HEK293 (cell line): Measurements from ENCODE around the gene FAM177B.

ENCODE experiments used
- GLIS1 ChIP-seq: fragments of 450-650 bp; formaldehyde crosslinking; IDR thresholded peaks from 2 replicates; pipeline ENCODE4 v1.5.1; 2016; ENCODE audit warnings: missing biosample characterization, missing genetic modification characterization
- GLIS2 ChIP-seq: fragments of 450-650 bp; formaldehyde crosslinking; IDR thresholded peaks from 2 replicates; pipeline ENCODE4 v1.5.1; 2016; ENCODE audit warnings: missing biosample characterization, missing genetic modification characterization
- HOXC10 ChIP-seq: sonication (generic); formaldehyde crosslinking; IDR thresholded peaks from 2 replicates; pipeline ENCODE4 v1.8.1; 2023; ENCODE audit warnings: mild to moderate bottlenecking, missing genetic modification reagents
- KLF16 ChIP-seq: fragments of 450-650 bp; formaldehyde crosslinking; IDR thresholded peaks from 2 replicates; pipeline ENCODE4 v1.5.1; 2017; ENCODE audit warnings: missing biosample characterization, missing genetic modification characterization
- OSR2 ChIP-seq: fragments of 450-650 bp; formaldehyde crosslinking; IDR thresholded peaks from 2 replicates; pipeline ENCODE4 v1.5.1; 2016; ENCODE audit warnings: missing biosample characterization, missing genetic modification characterization
- SCRT1 ChIP-seq: fragments of 450-650 bp; formaldehyde crosslinking; IDR thresholded peaks from 2 replicates; pipeline ENCODE4 v1.5.1; 2016; ENCODE audit warnings: missing biosample characterization, missing genetic modification characterization, borderline replicate concordance
- SP7 ChIP-seq: fragments of 450-650 bp; formaldehyde crosslinking; IDR thresholded peaks from 2 replicates; pipeline ENCODE4 v1.5.1; 2016; ENCODE audit warnings: missing biosample characterization, missing genetic modification characterization
- ZBTB17 ChIP-seq: fragments of 450-650 bp; formaldehyde crosslinking; IDR thresholded peaks from 2 replicates; pipeline ENCODE4 v1.5.1; 2016; ENCODE audit warnings: missing biosample characterization, missing genetic modification characterization
- ZBTB7A ChIP-seq: fragments of 450-650 bp; formaldehyde crosslinking; IDR thresholded peaks from 2 replicates; pipeline ENCODE4 v1.5.1; 2016; ENCODE audit warnings: low read depth, missing biosample characterization, missing genetic modification characterization
- ZFP69B ChIP-seq: fragments of 450-650 bp; formaldehyde crosslinking; IDR thresholded peaks from 2 replicates; pipeline ENCODE4 v1.5.1; 2016; ENCODE audit warnings: missing biosample characterization, missing genetic modification characterization
- ZNF148 ChIP-seq: fragments of 450-650 bp; formaldehyde crosslinking; IDR thresholded peaks from 2 replicates; pipeline ENCODE4 v1.5.0; 2017; ENCODE audit warnings: missing biosample characterization, missing genetic modification characterization, borderline replicate concordance
- ZNF155 ChIP-seq: fragments of 450-650 bp; formaldehyde crosslinking; IDR thresholded peaks from 2 replicates; pipeline ENCODE4 v1.5.1; 2016; ENCODE audit warnings: missing biosample characterization, missing genetic modification characterization
- ZNF211 ChIP-seq: fragments of 450-650 bp; formaldehyde crosslinking; IDR thresholded peaks from 2 replicates; pipeline ENCODE4 v1.5.1; 2016; ENCODE audit warnings: low read depth, missing biosample characterization, missing genetic modification characterization
- ZNF324 ChIP-seq: fragments of 450-650 bp; formaldehyde crosslinking; IDR thresholded peaks from 2 replicates; pipeline ENCODE4 v1.5.1; 2016; ENCODE audit warnings: missing biosample characterization, missing genetic modification characterization
- ZNF341 ChIP-seq: fragments of 450-650 bp; formaldehyde crosslinking; IDR thresholded peaks from 2 replicates; pipeline ENCODE4; 2016; ENCODE audit warnings: low read depth, missing biosample characterization, missing genetic modification characterization
- ZNF366 ChIP-seq: fragments of 450-650 bp; formaldehyde crosslinking; conservative IDR thresholded peaks from 2 replicates; pipeline ENCODE4 v1.5.1; 2016; ENCODE audit warnings: missing biosample characterization, missing genetic modification characterization
- ZNF404 ChIP-seq: fragments of 450-650 bp; formaldehyde crosslinking; IDR thresholded peaks from 2 replicates; pipeline ENCODE4 v1.5.1; 2017; ENCODE audit warnings: missing biosample characterization, missing genetic modification characterization
- ZNF501 ChIP-seq: fragments of 450-650 bp; formaldehyde crosslinking; IDR thresholded peaks from 2 replicates; pipeline ENCODE4 v1.5.1; 2016; ENCODE audit warnings: missing biosample characterization, missing genetic modification characterization
- ZNF513 ChIP-seq: fragments of 450-650 bp; IDR thresholded peaks from 2 replicates; pipeline ENCODE4 v1.5.1; 2018; ENCODE audit warnings: missing biosample characterization, missing genetic modification characterization
- ZNF549 ChIP-seq: fragments of 450-650 bp; IDR thresholded peaks from 2 replicates; pipeline ENCODE4 v1.5.1; 2018; ENCODE audit warnings: missing biosample characterization, missing genetic modification characterization, mild to moderate bottlenecking, inconsistent platforms, moderate library complexity
- ZNF561 ChIP-seq: fragments of 450-650 bp; IDR thresholded peaks from 2 replicates; pipeline ENCODE4 v1.5.1; 2018; ENCODE audit warnings: missing biosample characterization, missing genetic modification characterization, borderline replicate concordance
- ZNF585B ChIP-seq: fragments of 450-650 bp; formaldehyde crosslinking; IDR thresholded peaks from 2 replicates; pipeline ENCODE4 v1.5.1; 2016; ENCODE audit warnings: missing biosample characterization, missing genetic modification characterization
- ZNF692 ChIP-seq: fragments of 450-650 bp; formaldehyde crosslinking; IDR thresholded peaks from 2 replicates; pipeline ENCODE4 v1.5.1; 2016; ENCODE audit warnings: missing biosample characterization, missing genetic modification characterization
- ZNF830 ChIP-seq: fragments of 450-650 bp; IDR thresholded peaks from 2 replicates; pipeline ENCODE4 v1.5.0; 2018; ENCODE audit warnings: missing biosample characterization, missing genetic modification characterization, low read depth, mild to moderate bottlenecking, moderate library complexity
- ZSCAN16 ChIP-seq: fragments of 450-650 bp; formaldehyde crosslinking; IDR thresholded peaks from 2 replicates; pipeline ENCODE4 v1.5.1; 2016; ENCODE audit warnings: missing biosample characterization, missing genetic modification characterization
- ZSCAN18 ChIP-seq: fragments of 450-650 bp; formaldehyde crosslinking; IDR thresholded peaks from 2 replicates; pipeline ENCODE4 v1.5.1; 2016; ENCODE audit warnings: missing biosample characterization, missing genetic modification characterization
- ZSCAN4 ChIP-seq: fragments of 450-650 bp; formaldehyde crosslinking; IDR thresholded peaks from 2 replicates; pipeline ENCODE4 v1.5.1; 2017; ENCODE audit warnings: missing biosample characterization, missing genetic modification characterization
- TF ChIP-seq, protein P1 (sequence below): fragments of 450-650 bp; formaldehyde crosslinking; IDR thresholded peaks from 2 replicates; pipeline ENCODE4 v1.5.1; 2017; ENCODE audit warnings: missing biosample characterization, missing genetic modification characterization
- TF ChIP-seq, protein P2 (sequence below): fragments of 450-650 bp; formaldehyde crosslinking; IDR thresholded peaks from 2 replicates; pipeline ENCODE4 v1.5.1; 2016; ENCODE audit warnings: missing biosample characterization, missing genetic modification characterization

Gene FAM177B

DNA sequence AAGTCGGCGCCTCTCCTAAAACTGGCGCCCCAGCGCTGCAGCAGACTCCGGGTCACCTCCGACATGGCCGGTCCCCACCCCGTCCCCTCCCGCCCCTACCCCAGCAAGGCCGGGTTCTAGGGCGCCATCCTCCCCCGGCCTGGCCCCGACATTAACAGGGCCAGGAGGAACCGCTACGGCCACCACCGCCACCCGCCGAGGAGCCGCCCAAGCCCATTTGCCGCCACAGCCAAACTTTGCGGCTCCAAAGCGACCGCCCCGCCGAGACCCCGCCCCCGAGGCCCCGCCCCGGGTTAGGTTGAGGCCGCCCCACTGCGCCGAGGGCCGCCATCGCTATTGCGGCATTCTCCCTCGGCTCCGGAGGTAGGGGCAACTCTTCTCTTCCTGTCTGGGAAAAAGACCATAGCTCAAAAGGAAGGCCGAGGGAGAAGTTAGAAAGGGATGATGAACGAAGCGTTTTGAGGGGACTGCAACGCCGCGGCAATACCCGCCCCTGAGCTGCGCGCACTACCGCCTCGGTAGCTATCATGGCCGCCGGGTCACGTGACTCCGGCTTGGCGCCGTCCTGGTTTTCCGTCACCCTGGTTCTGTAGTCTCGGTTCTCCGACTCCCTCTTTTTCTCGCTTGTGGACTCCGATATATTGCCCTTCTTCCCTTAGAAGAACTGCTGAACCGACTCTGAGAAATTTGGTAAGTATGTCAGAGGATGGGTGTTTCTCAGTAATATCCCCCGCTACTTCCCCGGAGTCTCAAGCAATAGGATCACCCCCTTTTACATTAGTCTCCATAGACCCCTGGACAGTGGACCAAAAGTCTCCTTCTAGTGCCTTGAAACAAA lies 24.5 kb upstream of the FAM177B start, which contains the start of the genes AIDA and BROX (continued):
- TF ChIP-seq, protein P1, sequence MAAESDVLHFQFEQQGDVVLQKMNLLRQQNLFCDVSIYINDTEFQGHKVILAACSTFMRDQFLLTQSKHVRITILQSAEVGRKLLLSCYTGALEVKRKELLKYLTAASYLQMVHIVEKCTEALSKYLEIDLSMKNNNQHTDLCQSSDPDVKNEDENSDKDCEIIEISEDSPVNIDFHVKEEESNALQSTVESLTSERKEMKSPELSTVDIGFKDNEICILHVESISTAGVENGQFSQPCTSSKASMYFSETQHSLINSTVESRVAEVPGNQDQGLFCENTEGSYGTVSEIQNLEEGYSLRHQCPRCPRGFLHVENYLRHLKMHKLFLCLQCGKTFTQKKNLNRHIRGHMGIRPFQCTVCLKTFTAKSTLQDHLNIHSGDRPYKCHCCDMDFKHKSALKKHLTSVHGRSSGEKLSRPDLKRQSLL (tag by site-specific recombination) = no peak
- TF ChIP-seq ZSCAN16 (tag by site-specific recombination) (no peak), ZFP69B (tag by site-specific recombination) (peak; percentile 74), ZNF501 (tag by site-specific recombination) (no peak; the same call in 1 of the 2 replicates), OSR2 (tag by site-specific recombination) (no peak), KLF16 (peak; percentile 77; the same call in 1 of the 2 replicates), ZNF549 (tag by site-specific recombination) (no peak), ZNF513 (tag by site-specific recombination) (no peak), ZSCAN18 (tag by site-specific recombination) (0 out of 2 replicates have a peak, but pooled peaks have one; percentile 61), GLIS1 (tag by site-specific recombination) (peak; percentile 37; the same call in 1 of the 2 replicates), ZBTB7A (tag by site-specific recombination) (peak; percentile 85), ZNF585B (tag by site-specific recombination) (no peak), HOXC10 (no peak), GLIS2 (no peak), ZNF404 (tag by site-specific recombination) (no peak), SCRT1 (no peak), SP7 (peak; percentile 88), ZNF211 (tag by site-specific recombination) (no peak), ZBTB17 (tag by site-specific recombination) (peak; percentile 95), ZNF155 (tag by site-specific recombination) (no peak), ZNF692 (peak; percentile 92), ZNF148 (tag by site-specific recombination) (no peak), ZNF366 (tag by site-specific recombination) (no peak), ZSCAN4 (tag by site-specific recombination) (peak; percentile 33; the same call in 1 of the 2 replicates), ZNF830 (tag by site-specific recombination) (no peak), ZNF341 (tag by site-specific recombination) (peak; percentile 73), ZNF561 (tag by site-specific recombination) (0 out of 2 replicates have a peak, but pooled peaks have one; percentile 49), ZNF324 (tag by site-specific recombination) (peak; percentile 84)
- TF ChIP-seq, protein P2, sequence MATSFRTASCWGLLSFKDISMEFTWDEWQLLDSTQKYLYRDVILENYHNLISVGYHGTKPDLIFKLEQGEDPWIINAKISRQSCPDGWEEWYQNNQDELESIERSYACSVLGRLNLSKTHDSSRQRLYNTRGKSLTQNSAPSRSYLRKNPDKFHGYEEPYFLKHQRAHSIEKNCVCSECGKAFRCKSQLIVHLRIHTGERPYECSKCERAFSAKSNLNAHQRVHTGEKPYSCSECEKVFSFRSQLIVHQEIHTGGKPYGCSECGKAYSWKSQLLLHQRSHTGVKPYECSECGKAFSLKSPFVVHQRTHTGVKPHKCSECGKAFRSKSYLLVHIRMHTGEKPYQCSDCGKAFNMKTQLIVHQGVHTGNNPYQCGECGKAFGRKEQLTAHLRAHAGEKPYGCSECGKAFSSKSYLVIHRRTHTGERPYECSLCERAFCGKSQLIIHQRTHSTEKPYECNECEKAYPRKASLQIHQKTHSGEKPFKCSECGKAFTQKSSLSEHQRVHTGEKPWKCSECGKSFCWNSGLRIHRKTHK (tag by site-specific recombination) = no peak
